Fibroblast of skin of scalp (primary cell): ENCODE results near the gene RFX8.
A peak's percentile ranks its signal among the peaks of the same experiment; 100 is the strongest.
"Not testable (repeated sequence)": the region's sequence is repeated elsewhere in the genome, so short reads cannot be mapped to it uniquely, and the experiment has no call there.

Source experiments
- DNase-seq: peaks from one replicate; pipeline ENCODE4 v3.0.0-alpha.2; 2013

RFX8 gene

DNA sequence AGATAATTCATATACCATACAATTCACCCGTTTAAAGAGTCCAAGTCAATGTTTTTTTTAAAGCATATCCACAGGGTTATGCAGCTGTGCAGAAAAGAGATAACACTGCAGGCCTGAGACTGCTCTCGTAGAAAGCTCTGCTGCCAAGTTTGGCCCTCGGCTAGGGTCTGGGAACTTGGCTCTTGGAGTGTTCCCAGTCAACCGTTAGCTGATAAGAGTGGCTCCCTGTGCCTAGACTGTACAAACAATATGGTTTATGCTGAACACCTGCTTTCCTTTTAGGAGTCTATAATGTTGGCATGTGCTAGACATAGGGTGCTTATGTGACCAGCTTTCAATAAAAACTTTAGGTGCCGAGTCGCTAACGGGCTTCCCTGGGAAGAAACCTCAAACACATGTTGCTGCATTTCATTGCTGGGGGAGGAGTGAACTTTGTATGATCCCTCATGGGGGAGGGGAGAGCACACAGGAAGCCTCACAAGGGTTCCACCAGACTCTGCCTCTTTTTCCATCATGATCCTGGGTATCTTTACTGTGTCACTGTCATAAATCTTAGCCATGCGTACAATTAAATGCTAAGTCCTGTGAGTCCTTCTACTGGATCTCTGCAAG, 34.7 kb downstream of the RFX8 start:
- peak; percentile 35 for DNase-seq

- no peak for DNase-seq
These were observed 35.2 kb downstream of the RFX8 start for GRCh38 chr2:101439716-101440115.

GRCh38 chr2:101438555-101438954, 36.4 kb downstream of the RFX8 start:
- DNase-seq = not testable (repeated sequence)

DNA sequence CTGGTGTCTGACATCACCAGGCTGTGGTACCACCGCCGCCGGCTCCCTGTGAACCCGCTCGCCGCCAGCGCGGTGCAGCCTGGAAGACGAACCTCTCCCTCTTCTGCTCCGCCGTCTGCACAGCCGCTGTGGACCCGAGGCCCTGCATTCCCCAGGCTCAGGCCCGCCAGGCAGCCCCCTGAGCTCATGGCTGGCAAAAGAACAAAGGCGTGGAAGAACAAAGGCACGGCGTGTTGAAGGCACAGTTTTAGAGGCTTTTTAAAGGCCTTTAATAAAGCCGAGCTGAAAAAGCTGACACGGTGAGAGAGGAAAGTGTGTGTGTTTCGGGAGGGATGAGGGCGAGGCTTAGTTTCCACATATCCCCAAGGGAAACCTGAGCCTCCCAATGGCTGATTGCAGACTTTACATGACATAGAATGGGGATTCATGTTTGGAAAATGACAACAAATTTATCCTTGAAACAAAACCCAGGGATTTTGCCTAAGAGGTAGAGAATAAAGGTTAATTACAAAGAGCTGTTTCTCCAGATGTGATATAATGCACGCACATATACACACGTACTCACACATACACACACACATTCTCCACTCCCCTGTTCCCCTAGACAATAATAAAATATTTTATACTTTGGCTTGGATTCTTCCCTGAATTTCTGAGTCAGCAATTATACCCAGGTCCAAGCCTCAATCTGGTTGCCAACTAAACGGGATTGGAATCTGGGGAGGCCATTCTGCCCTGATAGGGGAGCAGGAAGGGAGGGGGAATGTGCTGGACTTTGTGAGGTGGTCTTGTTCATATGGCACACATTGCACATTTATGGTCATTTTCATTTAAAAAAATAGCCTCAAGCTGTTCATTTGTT, 39.7 kb downstream of the RFX8 start:
- DNase-seq = peak; percentile 67

DNA sequence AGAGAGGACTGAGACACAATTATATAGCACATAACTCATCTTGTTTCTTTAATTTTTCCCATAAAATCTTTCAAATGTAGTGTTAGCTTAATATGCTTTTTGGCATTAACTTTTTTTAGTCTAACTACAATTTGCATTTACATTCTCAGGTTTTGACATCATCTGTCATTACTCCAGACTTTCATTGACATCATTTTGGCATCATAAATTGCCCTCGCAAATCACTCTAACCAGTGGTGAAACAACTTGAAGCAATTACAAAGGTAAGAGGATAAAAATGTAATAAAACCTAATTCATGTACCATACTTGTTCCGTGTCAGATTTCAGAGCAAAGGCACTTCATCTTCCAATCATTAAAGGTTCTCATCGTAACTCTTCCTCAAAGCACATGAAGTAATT, 41.4 kb downstream of the RFX8 start:
- no peak for DNase-seq

DNA sequence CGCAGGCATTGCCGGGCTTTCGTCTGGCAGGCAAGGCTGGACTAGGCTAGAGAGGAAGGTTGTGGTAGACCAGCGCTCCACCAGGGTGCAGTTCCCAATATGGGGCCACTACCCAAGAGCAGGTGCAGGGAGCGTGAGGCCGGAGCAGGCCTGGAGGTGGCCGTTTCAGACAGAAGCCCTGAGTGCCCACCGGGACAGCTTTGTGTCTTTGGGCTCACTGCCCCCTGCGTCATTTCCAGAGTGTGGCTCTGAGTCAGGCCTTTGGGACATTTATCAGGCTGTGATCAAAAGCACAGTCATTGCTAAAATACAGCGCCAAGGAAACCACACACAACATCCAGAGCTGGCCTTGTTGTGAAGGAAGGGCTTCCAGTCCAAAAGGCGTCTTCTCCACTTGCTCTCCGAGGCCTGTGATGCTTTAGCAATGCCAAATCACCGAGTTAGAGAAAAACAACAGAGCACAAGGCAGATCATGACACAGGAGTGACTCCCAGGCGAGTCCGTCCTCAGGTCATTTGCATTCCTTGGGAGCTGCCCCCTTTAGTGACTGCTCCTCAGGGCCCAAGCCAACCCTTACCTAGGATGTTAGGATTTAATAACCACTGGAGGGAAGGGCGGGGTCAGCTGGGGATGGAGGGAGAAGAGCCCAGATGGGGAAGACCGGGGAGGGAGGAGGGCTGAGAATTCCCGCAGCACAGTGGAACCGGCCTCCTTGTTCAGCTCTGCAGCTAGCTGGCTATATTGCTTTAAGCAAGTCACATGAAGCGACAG, 42.3 kb downstream of the RFX8 start:
- peak; percentile 33 for DNase-seq

GRCh38 chr2:101431486-101431885, 43.4 kb downstream of the RFX8 start:
- DNase-seq = no peak

DNA sequence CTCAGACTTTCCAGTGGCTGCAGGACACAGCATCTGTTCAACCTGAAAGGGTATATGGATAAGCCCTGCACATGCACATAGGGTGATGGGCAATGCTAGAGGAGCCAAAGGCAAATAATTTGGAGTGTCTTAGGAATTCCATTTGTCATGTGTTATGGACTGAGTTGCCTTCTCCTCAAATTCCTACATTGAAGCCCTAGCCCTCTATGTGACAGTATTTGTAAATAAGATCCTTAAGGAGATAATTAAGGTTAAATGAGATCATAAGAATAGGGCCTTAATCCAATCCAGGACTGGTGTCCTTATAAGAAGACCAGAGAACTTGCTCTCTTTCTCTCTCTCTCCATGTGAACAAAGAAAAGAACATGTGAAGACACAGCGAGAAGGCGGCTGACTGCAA, 44.8 kb downstream of the RFX8 start:
- peak; percentile 39 for DNase-seq

DNA sequence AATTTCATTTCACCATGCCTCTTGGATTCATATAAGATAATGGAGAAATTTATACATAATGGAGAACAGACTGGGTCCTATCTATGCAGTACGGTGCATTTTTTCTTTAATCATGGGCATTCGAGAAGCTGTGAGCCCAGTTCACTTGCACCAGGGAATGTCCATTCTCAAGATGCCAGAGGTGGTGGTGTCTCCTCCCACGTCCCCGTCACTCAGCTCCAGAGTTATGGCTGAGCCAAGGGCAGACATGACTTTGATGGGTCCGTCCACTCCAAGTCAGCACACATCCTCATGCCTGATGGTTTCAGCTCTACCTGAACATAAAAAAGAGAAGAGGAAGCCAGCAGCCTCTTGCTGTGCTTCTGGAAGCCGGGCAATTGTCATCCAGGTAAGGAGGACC, 45.5 kb downstream of the RFX8 start:
- no peak for DNase-seq

GRCh38 chr2:101428422-101429176, 46.3 kb downstream of the RFX8 start:
- DNase-seq = no peak

DNA sequence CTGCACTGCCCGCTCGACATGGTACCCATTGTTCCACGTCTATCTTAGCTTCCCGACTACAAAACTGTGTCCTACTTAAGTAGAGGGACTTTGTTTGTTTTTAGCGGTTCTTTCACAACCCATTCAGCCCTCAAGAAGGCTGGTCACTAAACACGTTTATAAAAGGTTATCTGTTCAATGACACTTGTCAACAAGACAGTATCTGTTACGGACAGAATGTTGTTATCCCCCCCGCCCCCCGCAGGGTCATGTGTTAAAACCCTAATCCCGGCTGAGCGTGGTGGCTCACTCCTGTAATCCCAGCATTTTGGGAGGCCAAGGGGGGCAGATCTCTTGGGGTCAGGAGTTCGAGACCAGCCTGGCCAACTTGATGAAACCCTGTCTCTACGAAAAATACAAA, 47.2 kb downstream of the RFX8 start:
- DNase-seq = no peak

GRCh38 chr2:101427240-101427639, 47.7 kb downstream of the RFX8 start:
- no peak for DNase-seq

DNA sequence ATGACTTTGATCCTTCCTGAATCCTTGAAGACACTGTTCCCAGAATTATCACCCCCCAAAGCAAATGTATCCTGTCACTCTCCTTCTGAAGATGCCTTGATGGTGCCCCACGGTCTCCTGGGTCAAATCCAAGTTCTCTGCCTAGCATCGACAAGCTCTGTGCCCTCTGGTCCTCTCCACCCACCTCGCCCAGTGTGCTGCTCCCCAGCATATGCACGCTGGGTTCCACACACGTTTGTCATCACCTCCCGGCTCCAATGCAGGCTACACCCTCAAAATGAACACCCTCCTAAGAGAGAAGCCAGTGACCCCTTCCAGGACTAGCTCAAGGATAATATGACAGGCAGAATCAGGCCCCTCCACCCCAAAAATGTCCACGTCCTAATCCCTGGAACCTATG, 48.1 kb downstream of the RFX8 start:
- DNase-seq = no peak

GRCh38 chr2:101420623-101421022, 54.3 kb downstream of the RFX8 start:
- DNase-seq = no peak

- peak; percentile 66 for DNase-seq
These were observed 55.7 kb downstream of the RFX8 start for GRCh38 chr2:101419096-101419663.

DNA sequence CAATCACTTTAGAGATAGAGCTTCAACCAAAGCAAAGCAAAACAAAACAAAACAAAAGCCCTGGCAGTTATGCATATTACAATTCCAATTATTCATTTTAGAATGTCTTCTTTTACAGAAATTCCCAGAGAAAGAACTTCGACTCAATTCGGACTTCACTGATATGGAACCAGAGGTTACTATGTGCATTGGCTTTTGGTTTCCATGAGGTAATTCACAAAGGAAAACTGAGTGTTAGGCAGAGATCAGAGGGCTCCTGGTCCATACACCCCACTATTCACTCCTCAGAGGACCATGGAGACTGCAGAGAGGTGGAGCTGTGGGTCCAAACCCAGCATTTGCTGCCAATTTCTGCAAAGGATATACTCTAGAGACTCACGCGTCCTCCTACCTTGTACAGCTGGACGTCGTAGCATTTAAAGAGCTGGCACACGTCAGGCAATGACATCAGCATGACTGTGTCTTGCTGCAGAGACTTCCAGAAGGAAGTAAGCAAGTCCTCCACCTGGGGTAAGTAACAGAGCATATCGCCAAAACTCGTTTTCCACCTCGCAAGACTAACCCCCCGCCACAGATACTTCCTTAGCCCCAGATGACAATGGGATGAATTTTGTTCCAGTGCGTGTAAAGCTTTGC, 56.3 kb downstream of the RFX8 start:
- DNase-seq = no peak

GRCh38 chr2:101416609-101417008, 58.3 kb downstream of the RFX8 start:
- no peak for DNase-seq

DNA sequence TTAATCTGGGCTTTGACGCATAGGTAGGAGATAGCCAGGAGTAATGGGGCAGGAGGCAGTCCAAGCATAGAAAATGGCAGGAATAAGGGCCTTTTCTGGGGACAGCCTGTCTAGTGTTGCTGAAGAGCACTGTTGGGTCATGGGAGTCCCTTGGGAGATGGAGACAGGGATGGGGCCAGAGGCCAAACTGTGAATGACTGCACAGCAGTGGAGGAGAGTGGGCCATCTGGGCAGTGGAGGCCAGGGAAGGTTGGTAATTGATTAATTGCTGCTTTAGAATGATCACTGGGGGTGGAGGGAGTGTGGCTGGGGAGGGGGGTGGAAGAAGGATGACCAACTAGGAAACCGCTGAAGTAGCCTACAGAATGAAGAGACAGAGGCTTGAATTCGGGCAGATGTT, 59.0 kb downstream of the RFX8 start:
- no peak for DNase-seq

DNA sequence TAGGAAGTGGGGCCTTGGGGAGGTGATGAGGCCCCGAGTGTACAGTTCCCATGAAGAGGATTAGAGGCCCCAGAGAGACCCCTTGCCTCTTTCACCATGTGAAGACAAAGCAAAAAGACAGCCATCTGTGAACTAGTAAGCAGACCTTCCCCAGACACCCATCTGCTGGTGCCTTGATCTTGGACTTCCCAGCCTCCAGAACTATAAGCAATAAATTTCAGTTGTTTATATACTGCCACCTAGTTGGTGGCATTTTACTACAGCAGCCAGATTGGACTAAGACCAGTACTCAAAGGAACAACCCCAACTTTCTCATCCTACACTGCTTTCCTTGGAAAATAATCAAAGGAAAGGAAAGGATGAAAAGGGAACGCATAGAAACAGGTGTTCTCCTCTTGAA, 59.7 kb downstream of the RFX8 start:
- DNase-seq = no peak

DNA sequence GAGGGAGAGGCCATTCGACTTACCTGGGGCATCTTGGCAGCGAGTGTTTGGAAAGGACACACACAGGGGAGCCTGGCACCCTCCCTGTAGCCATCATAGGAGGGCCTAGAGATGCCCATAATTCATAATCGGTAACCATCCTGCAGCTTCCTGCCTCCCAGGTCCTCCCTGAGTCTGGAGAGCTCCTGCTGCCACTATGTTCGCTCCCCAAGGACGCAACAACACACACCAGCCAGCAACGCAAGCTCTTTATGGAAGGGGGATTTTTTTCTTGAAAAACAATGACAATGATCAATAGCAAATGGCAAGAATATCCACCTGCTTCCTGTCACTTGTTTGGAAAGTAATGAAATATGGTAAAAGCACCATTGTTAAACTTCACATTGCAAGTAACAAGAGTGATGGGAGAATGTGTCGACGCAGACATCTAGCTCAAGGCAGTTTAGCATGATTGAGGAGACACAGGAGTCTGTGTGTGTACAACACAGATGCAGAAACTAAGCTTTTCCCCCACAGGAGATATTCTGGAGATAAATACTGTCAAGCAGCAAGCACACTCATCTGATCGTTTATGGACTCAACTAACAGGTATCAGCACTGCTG, 62.7 kb downstream of the RFX8 start:
- DNase-seq = no peak

GRCh38 chr2:101410746-101411145, 64.2 kb downstream of the RFX8 start:
- no peak for DNase-seq
